Gastrocnemius medialis (tissue), 4 donors: ENCODE data around the gene JUNB. TPM values are rescaled to one million over a fixed set of nuclear protein-coding genes. Genes with fewer than 3 reads are reported as not detected.

ENCODE experiments used
- ATAC-seq, 2 donors: fragments of 150-250 bp; one replicate each; pipeline ENCODE4 v1.9.1; 2016
- DNase-seq, 2 donors: peaks; one replicate each; pipeline ENCODE4 v3.0.0-alpha.2; 2019
- H3K27ac ChIP-seq, 4 donors: fragments of 200-600 bp; sonication (generic); 1 replicate in 1 of 4; 2 replicates in 3 of 4; pipeline ENCODE4 v1.5.1; 2016 to 2018; ENCODE audit warnings: mild to moderate bottlenecking in 2 of 4, moderate library complexity in 1 of 4
- H3K27me3 ChIP-seq, 3 donors: fragments of 200-600 bp; sonication (generic) in 2 of 3; 1 replicate in 1 of 3; 2 replicates in 2 of 3; pipeline versions ENCODE4 v1.5.1 to v1.6.0; 2016 to 2019; ENCODE audit warnings: mild to moderate bottlenecking in 1 of 3, moderate library complexity in 1 of 3
- H3K36me3 ChIP-seq, 2 donors: fragments of 200-600 bp; sonication (generic) in 1 of 2; one replicate each; pipeline ENCODE4 v1.5.1; 2017 to 2018
- H3K4me1 ChIP-seq, 2 donors: fragments of 200-600 bp; sonication (generic) in 1 of 2; one replicate each; pipeline ENCODE4 v1.5.1; 2016 to 2017; ENCODE audit warnings: mild to moderate bottlenecking in 2 of 2
- H3K4me3 ChIP-seq, 4 donors: fragments of 200-600 bp; sonication (generic) in 3 of 4; 1 replicate in 1 of 4; 2 replicates in 3 of 4; pipeline ENCODE4 v1.5.1; 2016 to 2019; ENCODE audit warnings: mild to moderate bottlenecking in 2 of 4
- H3K9me3 ChIP-seq, 3 donors: fragments of 200-600 bp; sonication (generic) in 2 of 3; 1 replicate in 1 of 3; 2 replicates in 2 of 3; pipeline ENCODE4 v1.5.1; 2016 to 2019
- CTCF ChIP-seq, 5 experiments: fragments of 450-650 bp in 3 of 5; fragments of 200-600 bp in 2 of 5; sonication (generic) in 2 of 5; IDR thresholded peaks in 4 of 5; conservative IDR thresholded peaks in 1 of 5; 1 replicate in 4 of 5; 2 replicates in 1 of 5; pipeline ENCODE4 v1.5.1; 2016 to 2019; ENCODE audit warnings: antibody characterized with exemption in 5 of 5, mild to moderate bottlenecking in 3 of 5, moderate library complexity in 3 of 5
- POLR2A ChIP-seq, 2 donors: fragments of 450-650 bp; IDR thresholded peaks; one replicate each; pipeline ENCODE4 v1.6.1; 2017; ENCODE audit warnings: antibody characterized with exemption in 2 of 2, mild to moderate bottlenecking in 2 of 2, moderate library complexity in 2 of 2
- in situ Hi-C, 4 donors: fragments of 200-750 bp; cut with MboI; loops; one replicate each; pipeline versions ENCODE4 v1.15.0 to v1.8.0; 2017; ENCODE audit warnings: low sequenced_read_pairs in 4 of 4
- intact Hi-C: fragments of 100-400 bp; cut with DNase I; formaldehyde crosslinking; loops from one replicate; pipeline ENCODE4 v1.15.1; 2023; ENCODE audit warnings: low total_unique reads
- total RNA-seq, 4 donors: library from RNA; depleted of rRNA; stranded (reverse); fragments of >200 nt; gene quantifications; one replicate each; pipeline versions ENCODE4 v1.1.0 to v1.2.3, GENCODE V29; 2016

JUNB gene
- total RNA-seq = 100 to 1,000 TPM in 2 of 4 donors, 10 to 100 TPM in 2; 59.0 to 200 (median 128) TPM

GRCh38 chr19:12791345-12792050 is at the start of gene JUNB:
Gene JUNB (plus strand): TSS chr19:12791486. CDS start chr19:12791772, 286 bp downstream.
- Histone ChIP-seq H3K4me3 (peak within 1 kb of the TSS; percentile 91 to 98 (median 94)), H3K9me3 (no peaks in the 10 kb centered on the region), H3K36me3 (no peaks in the 10 kb centered on the region), H3K27ac (peak within 1 kb of the TSS; percentile 99 to 100 (median 100)), H3K27me3 (no peaks in the 10 kb centered on the region), H3K4me1 (peaks cover 38 to 45% of the 10 kb centered on the region in 2 donors)
- ATAC-seq (peak; percentile 48 to 50), DNase-seq (peak; percentile 96 to 97)
- intact Hi-C loops = loop anchor here (5.0 kb wide), 4 partner anchors 69 to 1056 kb away; partner anchors contain the start of genes FARSA, IER2, STX10 and TNPO2
- TF ChIP-seq CTCF (IDR thresholded peaks at IDR 0.05 in 4 of 5, conservative IDR thresholded peaks at IDR 0.05 in 1 of 5) (peak in 3 of 5 experiments; percentile 10 to 17 (median 16)), POLR2A (IDR thresholded peaks at IDR 0.05) (peak; percentile 100)
- in situ Hi-C loops = no loop called here

- peaks cover 0 to 71% of the 10 kb centered on the region in 2 donors for H3K36me3 ChIP-seq
- intact Hi-C loops = no loop called here
Measured at GRCh38 chr19:12745166-12745897, 46.0 kb upstream of the JUNB start.

GRCh38 chr19:12748489-12748888 is 42.8 kb upstream of the JUNB start:
- intact Hi-C loops (no loop called here), in situ Hi-C loops (no loop called here)
- ATAC-seq (no peak), DNase-seq (no peak)
- Histone ChIP-seq H3K27me3 (peaks cover 15 to 27% (median 18%) of the 10 kb centered on the region in 3 donors), H3K27ac (no peak overlapping the region), H3K9me3 (no peaks in the 10 kb centered on the region), H3K4me1 (peaks cover 0 to 3% of the 10 kb centered on the region in 2 donors), H3K4me3 (no peak overlapping the region), H3K36me3 (peaks cover 0 to 46% of the 10 kb centered on the region in 2 donors)
- TF ChIP-seq CTCF (IDR thresholded peaks at IDR 0.05 in 4 of 5, conservative IDR thresholded peaks at IDR 0.05 in 1 of 5) (no peak), POLR2A (IDR thresholded peaks at IDR 0.05) (no peak)

More at GRCh38 chr19:12745166-12745897, 46.0 kb upstream of the JUNB start:
- TF ChIP-seq POLR2A (IDR thresholded peaks at IDR 0.05) (no peak), CTCF (IDR thresholded peaks at IDR 0.05 in 4 of 5, conservative IDR thresholded peaks at IDR 0.05 in 1 of 5) (no peak)
- H3K27ac ChIP-seq = no peak overlapping the region
- no peak overlapping the region for H3K4me3 ChIP-seq
- in situ Hi-C loops = no loop called here
- peaks cover 0 to 3% of the 10 kb centered on the region in 2 donors for H3K4me1 ChIP-seq
- peaks cover 4 to 15% (median 6%) of the 10 kb centered on the region in 3 donors for H3K27me3 ChIP-seq
- no peak for ATAC-seq
- DNase-seq = no peak
- no peaks in the 10 kb centered on the region for H3K9me3 ChIP-seq

GRCh38 chr19:12749938-12750521 is 41.3 kb upstream of the JUNB start:
- intact Hi-C loops (no loop called here), in situ Hi-C loops (no loop called here)
- ATAC-seq (peak; percentile 46 to 59), DNase-seq (peak in 1 of 2 donors; percentile 32)
- Histone ChIP-seq H3K27ac (no peak overlapping the region), H3K27me3 (peaks cover 15 to 27% (median 18%) of the 10 kb centered on the region in 3 donors), H3K4me3 (no peak overlapping the region), H3K9me3 (no peaks in the 10 kb centered on the region), H3K36me3 (peaks cover 0 to 35% of the 10 kb centered on the region in 2 donors), H3K4me1 (peaks cover 0 to 3% of the 10 kb centered on the region in 2 donors)
- TF ChIP-seq CTCF (IDR thresholded peaks at IDR 0.05 in 4 of 5, conservative IDR thresholded peaks at IDR 0.05 in 1 of 5) (no peak), POLR2A (IDR thresholded peaks at IDR 0.05) (no peak)
